CD4-positive, alpha-beta T cell treated with Interleukin-10 for 1 hour (primary cell): ENCODE results near the gene OR6K3.

Experiments
- DNase-seq: peaks from one replicate; pipeline ENCODE4 v3.0.0-alpha.2; 2020

OR6K3 gene

DNA sequence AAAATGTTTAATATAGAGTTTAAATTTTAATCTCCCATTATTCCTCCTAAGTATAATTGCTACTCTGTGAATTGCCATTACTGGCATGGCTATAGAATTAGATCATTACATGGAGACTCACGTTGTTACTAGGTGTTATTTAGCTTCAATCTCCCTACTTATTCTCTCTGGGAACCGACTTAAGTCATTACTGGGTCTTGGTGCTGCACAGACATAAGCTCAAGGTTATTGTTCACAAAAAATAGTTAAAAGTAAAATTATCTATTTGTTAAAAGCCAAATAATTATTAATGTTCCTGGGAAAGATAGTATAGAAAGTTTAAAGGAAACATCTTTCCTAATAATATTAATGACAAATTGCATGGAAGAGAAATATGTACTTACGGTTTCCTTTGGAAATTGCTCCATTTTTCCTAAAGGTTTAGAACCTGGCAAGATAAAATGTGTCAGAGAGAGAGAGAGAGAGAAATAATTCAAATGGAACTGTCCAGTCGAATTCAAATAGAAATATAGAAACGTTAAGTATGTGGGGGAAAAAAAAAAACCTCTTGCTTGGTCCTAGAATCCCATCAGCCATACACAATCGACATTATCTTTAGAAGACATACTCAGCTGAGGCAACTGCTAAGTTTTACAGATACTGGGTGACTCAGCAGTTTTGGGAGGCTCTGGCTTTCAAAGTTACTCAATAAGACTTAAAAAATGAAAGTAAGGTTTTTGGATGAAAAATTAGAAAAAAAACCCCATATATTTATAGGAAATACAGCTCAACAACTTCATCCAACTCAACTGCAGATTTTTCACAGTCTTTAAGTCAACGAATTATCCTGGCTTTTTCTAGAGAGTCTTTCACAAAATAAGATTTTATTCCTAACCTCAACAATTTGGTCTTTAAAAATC is 34.2 kb downstream of the OR6K3 start, which contains the start of gene SPTA1:
TSS of gene SPTA1 (minus strand) at position 605 of the 899 bp plus-strand sequence. CDS start at position 407, 198 bp downstream.
- DNase-seq: no peak

DNA sequence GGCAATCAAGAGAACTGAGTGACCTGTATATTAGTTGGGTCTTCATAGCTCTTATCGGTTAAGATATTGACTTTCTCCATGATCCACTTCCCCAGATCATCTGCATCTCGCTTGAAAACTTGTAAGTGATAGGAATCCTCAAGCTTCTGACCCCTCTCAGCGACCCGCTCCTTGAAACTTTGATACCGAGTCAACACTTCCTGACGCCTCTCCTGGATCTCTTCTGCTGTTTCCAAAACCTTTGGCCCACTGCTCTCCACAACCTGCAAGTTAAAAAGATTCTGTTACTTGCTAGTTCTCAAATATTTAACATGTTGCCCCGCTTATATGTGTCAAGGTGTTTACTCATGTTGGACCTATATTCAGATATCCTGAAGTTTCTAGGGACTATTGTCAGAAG is 35.4 kb downstream of the OR6K3 start:
- DNase-seq: no peak

DNA sequence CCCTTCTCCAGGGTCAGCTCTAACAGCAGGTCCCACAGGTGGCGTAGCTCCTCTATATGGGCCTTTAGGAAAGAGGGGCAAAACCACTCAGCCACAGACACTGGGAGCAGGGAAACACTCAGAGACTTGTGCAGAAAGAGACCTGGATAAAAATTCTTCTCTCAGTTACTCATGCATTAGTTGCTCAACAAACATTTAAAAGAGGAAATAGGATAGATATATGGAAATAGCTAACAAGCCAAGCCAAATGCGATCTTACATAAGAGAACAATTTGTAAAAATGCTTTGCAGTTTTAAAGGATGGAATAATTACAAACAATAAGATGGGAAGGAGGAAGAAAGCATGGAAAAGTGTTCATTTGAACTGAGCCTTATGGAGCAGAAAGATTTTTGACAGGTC is 38.9 kb downstream of the OR6K3 start:
- DNase-seq: no peak

DNA sequence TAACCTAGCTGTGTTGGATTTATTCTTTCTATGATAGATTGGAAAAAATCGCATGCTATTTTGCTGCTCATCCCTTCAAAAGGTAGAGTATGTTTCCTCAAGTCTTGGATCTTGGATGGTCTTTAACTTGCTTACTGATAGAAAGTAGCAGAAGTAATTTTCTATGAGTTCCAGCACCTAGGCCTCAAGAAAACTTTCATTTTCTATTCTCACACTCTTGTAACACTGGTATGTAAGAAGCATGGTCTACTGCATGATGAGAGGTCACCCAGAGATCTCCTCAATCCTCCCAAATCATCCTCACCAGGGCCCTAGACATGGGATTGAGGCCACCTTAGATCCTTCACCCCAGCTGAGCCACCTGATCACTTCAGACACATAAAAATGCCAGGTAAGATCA is 41.2 kb downstream of the OR6K3 start:
- no peak for DNase-seq

DNA sequence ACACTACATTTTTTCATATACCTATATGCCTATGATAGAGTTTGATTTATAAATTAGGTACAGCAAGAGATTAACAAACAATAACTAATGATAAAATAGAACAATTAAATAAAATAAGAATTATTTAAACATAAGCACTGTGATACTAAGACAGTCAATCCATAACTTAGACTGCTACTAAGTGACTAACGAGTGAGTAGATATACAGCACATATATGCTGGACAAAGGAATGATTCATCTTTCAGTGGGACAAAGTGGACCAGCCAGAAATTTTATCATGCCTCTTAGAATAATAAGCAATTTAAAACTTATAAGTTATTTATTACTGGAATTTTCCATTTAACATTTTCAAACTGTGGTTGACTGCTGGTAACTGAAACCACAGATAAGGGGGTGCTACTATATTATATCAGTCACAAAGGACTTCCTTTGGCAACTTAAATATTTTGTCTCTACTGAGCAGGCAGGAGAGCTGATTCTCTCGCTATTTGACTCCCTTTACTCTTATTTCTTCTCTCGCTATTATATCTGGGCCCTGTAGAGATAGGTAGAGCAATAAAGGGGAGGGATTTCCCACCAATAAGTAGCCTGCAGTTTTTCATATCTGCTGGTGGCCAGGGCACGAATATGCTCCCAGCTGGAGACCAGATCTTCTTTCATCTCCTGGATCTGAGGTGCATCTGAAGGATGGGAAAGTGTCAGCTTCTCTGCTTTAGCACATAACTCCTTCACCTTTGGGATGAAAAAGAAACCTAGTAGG is 44.8 kb downstream of the OR6K3 start:
- no peak for DNase-seq

DNA sequence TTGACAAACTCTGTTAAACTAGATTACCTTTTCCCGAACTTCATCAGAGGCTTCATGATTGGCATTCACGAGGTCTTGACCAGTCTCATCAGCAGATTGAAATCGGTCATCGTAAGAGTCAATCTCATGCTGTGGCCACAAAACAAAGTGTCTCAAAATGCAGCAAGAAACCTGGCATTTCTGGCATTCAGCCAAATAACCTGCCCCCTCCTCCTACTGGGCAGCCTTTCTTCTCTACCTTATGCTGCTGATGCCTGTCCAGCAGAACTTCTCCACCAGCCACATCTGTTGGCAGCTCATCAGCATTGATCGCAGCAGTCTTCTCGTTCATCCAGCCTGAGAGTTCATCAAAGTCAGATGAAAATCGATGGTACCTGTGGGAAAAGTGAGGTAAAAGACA is 46.2 kb downstream of the OR6K3 start:
- DNase-seq: no peak
